ENCODE data around the gene AKAP13.

Gene AKAP13

DNA sequence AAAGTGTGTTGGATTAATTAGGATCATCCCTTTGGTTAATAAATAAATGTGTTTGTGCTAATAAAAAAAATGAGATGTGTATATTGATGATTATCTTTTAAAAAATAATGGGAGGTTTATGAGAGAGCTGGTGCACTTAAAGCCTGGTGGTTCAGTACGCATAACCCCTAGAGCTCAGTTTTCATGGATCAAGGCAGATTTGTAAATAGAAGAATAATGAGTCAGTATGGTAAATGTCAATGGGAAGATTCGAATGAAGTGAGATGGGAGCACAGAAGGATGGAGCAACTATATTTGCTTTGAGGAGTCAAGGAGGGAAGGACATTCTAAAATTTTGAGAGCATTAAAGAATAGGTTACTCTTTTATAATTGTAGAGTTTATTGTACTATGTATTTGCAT is 35.4 kb downstream of the AKAP13 start:
- Histone ChIP-seq H3K9me3 (ENCODE audit: control insufficient read depth, low read length) (no peaks in the 10 kb centered on the region), H3K4me3 (ENCODE audit: low read length) (no peak overlapping the region), H3K36me3 (ENCODE audit: control insufficient read depth, insufficient read depth, low read length, severe bottlenecking) (no peaks in the 10 kb centered on the region), H3K4me1 (ENCODE audit: control insufficient read depth, insufficient read depth, low read length) (peaks cover 35% of the 10 kb centered on the region), H3K9ac (ENCODE audit: low read length) (no peak overlapping the region), H3K27me3 (replicated peaks; ENCODE audit: control insufficient read depth, insufficient read depth, low read length) (no peaks in the 10 kb centered on the region)
- DNase-seq (ENCODE audit: low read depth): peak; percentile 42

DNA sequence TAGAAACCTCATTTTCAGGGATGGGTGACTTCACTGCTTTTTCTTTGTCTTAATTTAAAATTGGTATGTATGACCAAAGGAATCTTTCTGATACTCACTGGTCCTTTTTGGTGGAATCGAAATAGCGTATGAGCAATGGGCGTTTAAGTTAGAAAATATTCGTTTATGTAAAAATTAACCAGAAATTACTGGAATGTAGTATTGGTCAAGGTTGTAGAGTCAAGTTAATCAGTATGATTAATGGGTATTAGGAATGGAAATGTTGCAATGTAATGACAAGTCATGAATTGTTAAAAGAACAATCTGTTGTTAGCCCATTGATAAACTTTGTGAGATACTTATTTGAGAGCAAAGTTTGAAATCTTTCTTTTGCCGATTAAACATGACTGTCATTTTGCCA is 36.9 kb downstream of the AKAP13 start:
- H3K4me3 ChIP-seq (ENCODE audit: low read length): no peak overlapping the region

DNA sequence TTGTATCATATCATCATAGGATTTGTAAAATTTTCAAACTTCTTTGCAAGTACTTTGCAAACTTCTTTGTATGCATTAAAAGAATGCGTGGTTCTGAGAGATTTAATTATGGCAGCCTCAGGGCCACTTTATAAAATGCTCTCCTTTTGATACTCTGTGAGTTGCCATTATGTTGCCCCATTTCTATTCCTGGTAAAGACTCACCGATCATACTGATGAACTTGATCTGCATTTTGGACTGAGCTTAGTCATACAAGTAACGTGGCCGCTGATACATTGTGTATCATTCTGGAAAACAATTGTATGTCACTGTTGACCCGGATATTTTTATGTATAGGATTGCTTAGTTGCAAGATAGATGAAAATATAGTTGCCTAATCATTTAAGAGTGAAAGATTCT is 38.8 kb downstream of the AKAP13 start:
- H3K4me3 ChIP-seq (ENCODE audit: low read length): no peak overlapping the region
- H3K4me1 ChIP-seq (ENCODE audit: control insufficient read depth, insufficient read depth, low read length): peaks cover 21% of the 10 kb centered on the region
- H3K9ac ChIP-seq (ENCODE audit: low read length): no peak overlapping the region
- no peak for DNase-seq (ENCODE audit: low read depth)
- no peaks in the 10 kb centered on the region for H3K36me3 ChIP-seq (ENCODE audit: control insufficient read depth, insufficient read depth, low read length, severe bottlenecking)
- no peaks in the 10 kb centered on the region for H3K27me3 ChIP-seq (replicated peaks; ENCODE audit: control insufficient read depth, insufficient read depth, low read length)
- H3K9me3 ChIP-seq (ENCODE audit: control insufficient read depth, low read length): no peaks in the 10 kb centered on the region

More for the DNA sequence above, 36.9 kb downstream of the AKAP13 start:
- peaks cover 40% of the 10 kb centered on the region for H3K4me1 ChIP-seq (ENCODE audit: control insufficient read depth, insufficient read depth, low read length)
- no peaks in the 10 kb centered on the region for H3K9me3 ChIP-seq (ENCODE audit: control insufficient read depth, low read length)
- DNase-seq (ENCODE audit: low read depth): no peak
- H3K27me3 ChIP-seq (replicated peaks; ENCODE audit: control insufficient read depth, insufficient read depth, low read length): no peaks in the 10 kb centered on the region
- no peak overlapping the region for H3K9ac ChIP-seq (ENCODE audit: low read length)
- no peaks in the 10 kb centered on the region for H3K36me3 ChIP-seq (ENCODE audit: control insufficient read depth, insufficient read depth, low read length, severe bottlenecking)

DNA sequence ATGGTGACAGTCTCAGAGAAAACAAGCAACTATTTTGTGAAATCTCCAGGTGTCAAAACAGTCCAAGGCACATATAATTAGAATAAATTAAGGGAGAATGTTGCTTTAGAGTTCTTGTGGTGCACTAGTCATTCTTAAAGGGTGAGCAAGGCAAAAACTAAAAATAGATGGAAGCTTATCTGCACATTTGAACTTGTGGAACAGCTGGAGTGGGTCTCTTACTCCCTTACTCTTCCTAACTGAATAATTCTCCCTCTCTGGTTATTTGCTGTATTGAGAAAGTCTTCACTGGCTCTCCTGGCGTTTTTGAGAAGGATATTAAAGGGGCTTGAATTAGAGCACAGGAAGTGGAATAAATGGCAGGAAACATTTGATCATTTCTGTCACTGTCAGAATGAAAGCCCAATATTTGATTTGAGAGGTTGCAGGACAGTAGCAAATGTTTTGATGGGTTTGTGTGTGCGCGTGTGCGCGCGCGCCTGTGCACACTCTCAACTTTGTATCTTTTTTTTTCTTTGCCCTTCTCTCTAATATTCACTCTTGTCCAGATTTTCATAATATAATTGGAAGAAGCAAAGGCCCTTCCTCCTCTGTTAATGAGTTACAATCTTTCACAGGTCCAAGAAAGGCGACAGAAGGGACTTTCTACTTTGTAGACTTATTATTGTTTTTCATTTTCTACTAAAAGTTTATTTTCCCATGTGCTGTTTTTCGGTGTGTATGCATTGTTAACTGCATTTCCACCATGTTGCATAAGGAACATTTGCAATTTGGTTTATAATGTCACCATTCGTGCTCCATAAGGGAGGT is 40.9 kb downstream of the AKAP13 start:
- Histone ChIP-seq H3K9ac (ENCODE audit: low read length) (no peak overlapping the region), H3K36me3 (ENCODE audit: control insufficient read depth, insufficient read depth, low read length, severe bottlenecking) (no peaks in the 10 kb centered on the region), H3K4me1 (ENCODE audit: control insufficient read depth, insufficient read depth, low read length) (peaks cover 14% of the 10 kb centered on the region), H3K9me3 (ENCODE audit: control insufficient read depth, low read length) (no peaks in the 10 kb centered on the region), H3K4me3 (ENCODE audit: low read length) (no peak overlapping the region), H3K27me3 (replicated peaks; ENCODE audit: control insufficient read depth, insufficient read depth, low read length) (no peaks in the 10 kb centered on the region)
- DNase-seq (ENCODE audit: low read depth): no peak

DNA sequence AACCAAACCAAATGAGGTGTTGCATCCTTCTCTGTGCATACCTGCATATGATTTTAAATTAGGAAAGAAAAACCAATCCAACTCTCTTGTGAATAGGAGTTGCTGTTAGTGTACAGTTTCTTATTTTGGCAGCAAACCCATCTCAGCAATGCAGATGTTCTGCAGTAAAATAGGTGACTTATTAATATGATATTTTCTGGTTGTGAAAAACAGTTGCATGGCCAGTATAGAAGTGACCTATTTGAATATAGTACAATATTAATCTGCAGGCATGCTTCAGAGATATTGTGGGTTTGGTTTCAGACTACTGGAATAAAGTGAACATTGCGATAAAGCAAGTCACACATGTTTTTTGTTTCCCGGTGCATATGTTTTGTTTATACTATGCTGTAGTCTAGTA is 42.2 kb downstream of the AKAP13 start:
- no peaks in the 10 kb centered on the region for H3K36me3 ChIP-seq (ENCODE audit: control insufficient read depth, insufficient read depth, low read length, severe bottlenecking)
- H3K4me3 ChIP-seq (ENCODE audit: low read length): no peak overlapping the region
- H3K9me3 ChIP-seq (ENCODE audit: control insufficient read depth, low read length): no peaks in the 10 kb centered on the region
- H3K4me1 ChIP-seq (ENCODE audit: control insufficient read depth, insufficient read depth, low read length): peaks cover 12% of the 10 kb centered on the region
- H3K27me3 ChIP-seq (replicated peaks; ENCODE audit: control insufficient read depth, insufficient read depth, low read length): no peaks in the 10 kb centered on the region
- H3K9ac ChIP-seq (ENCODE audit: low read length): no peak overlapping the region
- no peak for DNase-seq (ENCODE audit: low read depth)

DNA sequence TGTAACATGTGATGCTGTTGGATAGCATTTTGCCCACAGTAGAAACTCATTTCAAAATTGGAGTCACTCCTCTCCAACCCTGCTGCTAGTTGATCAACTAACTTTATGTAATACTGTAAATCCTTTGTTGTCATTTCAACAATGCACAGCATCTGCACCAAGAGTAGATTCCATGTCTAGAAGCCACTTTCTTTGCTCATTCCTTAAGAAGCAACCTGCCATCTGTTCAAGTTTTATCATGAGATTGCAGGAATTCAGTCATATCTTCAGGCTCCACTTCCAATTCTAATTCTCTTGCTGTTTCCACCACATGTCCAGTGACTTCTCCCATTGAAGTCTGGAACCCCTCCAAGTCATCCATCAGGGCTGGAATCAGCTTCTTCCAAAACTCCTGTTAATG is 42.9 kb downstream of the AKAP13 start:
- no peak overlapping the region for H3K9ac ChIP-seq (ENCODE audit: low read length)
- H3K4me1 ChIP-seq (ENCODE audit: control insufficient read depth, insufficient read depth, low read length): peaks cover 11% of the 10 kb centered on the region
- H3K4me3 ChIP-seq (ENCODE audit: low read length): no peak overlapping the region
- H3K27me3 ChIP-seq (replicated peaks; ENCODE audit: control insufficient read depth, insufficient read depth, low read length): no peaks in the 10 kb centered on the region
- no peak for DNase-seq (ENCODE audit: low read depth)
- no peaks in the 10 kb centered on the region for H3K9me3 ChIP-seq (ENCODE audit: control insufficient read depth, low read length)
- no peaks in the 10 kb centered on the region for H3K36me3 ChIP-seq (ENCODE audit: control insufficient read depth, insufficient read depth, low read length, severe bottlenecking)

DNA sequence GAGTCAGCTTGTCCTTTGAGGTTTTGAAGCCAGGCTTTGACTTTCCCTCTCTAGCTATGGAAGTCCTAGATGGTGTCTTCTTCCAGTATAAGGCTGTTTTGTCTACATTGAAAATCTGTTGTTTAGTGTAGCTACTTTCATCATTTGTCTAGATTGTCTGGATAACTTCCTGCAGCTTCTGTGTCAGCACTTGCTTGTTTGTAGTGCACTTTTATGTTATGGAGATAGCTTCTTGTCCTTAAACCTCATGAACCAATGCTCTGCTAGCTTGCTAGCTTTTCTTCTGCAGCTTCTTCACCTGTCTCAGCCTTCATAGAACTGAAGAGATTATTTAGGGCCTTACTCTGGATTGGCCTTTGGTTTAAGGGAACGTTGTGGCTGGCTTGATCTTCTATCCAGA is 43.8 kb downstream of the AKAP13 start:
- no peak for DNase-seq (ENCODE audit: low read depth)
- H3K9ac ChIP-seq (ENCODE audit: low read length): no peak overlapping the region

DNA sequence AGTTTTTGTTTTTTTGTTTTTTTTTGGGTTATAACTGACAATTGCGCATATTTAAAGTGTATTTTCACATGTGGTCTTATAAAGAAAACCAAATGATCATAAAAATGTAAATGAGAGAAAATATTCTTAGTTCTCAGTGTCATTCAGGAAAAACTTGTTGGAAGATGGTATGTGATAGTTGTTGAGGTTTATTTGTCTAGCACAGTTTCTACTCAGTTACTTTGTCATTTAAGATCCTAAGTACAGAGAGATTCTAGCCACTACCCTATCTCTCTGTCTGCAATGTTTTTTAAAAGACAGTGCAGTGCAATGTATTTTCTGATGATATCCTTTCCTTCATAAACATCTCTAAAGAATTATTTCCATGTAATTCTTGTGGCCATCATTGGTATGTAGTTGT is 46.1 kb downstream of the AKAP13 start:
- no peaks in the 10 kb centered on the region for H3K36me3 ChIP-seq (ENCODE audit: control insufficient read depth, insufficient read depth, low read length, severe bottlenecking)
- H3K4me1 ChIP-seq (ENCODE audit: control insufficient read depth, insufficient read depth, low read length): peaks cover 5% of the 10 kb centered on the region
- H3K27me3 ChIP-seq (replicated peaks; ENCODE audit: control insufficient read depth, insufficient read depth, low read length): no peaks in the 10 kb centered on the region
- no peaks in the 10 kb centered on the region for H3K9me3 ChIP-seq (ENCODE audit: control insufficient read depth, low read length)
- DNase-seq (ENCODE audit: low read depth): no peak
- no peak overlapping the region for H3K9ac ChIP-seq (ENCODE audit: low read length)
- no peak overlapping the region for H3K4me3 ChIP-seq (ENCODE audit: low read length)

More for the DNA sequence above, 43.8 kb downstream of the AKAP13 start:
- Histone ChIP-seq H3K27me3 (replicated peaks; ENCODE audit: control insufficient read depth, insufficient read depth, low read length) (no peaks in the 10 kb centered on the region), H3K36me3 (ENCODE audit: control insufficient read depth, insufficient read depth, low read length, severe bottlenecking) (no peaks in the 10 kb centered on the region), H3K9me3 (ENCODE audit: control insufficient read depth, low read length) (no peaks in the 10 kb centered on the region), H3K4me1 (ENCODE audit: control insufficient read depth, insufficient read depth, low read length) (peaks cover 11% of the 10 kb centered on the region), H3K4me3 (ENCODE audit: low read length) (no peak overlapping the region)

DNA sequence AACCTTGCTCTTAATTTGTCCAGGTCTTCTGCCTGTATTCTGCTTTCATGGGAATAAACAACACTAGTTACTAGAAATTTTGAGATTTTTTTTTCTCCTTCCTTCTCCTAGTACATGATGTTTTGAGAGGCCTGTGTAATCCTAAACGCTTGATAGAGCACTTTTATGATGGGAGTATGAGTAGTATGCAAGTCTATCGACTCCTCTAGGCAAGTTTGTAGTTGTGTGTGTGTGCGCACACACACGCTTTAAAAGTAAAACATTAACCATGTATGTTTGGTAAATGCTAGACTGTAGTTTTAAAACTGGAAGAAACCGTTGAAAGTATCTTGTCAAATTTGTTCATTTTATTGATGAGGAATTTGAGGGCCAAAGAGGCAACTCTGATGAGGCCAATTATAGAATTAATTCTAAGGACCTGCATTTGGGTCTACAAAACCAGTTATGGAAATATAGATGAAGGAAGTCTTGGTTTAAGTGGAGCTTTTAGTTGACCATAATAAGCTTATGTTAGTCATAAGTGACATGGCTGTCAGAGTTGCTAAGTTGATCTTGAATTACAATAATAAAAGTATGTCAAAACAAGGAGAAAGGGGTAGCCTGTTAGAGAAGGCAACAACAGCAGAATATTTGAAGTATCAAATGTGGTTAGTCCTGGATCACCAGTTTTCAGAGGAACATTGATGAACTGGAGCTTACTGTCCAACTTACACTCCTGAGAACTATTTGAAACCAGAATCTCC is 47.1 kb downstream of the AKAP13 start:
- Histone ChIP-seq H3K36me3 (ENCODE audit: control insufficient read depth, insufficient read depth, low read length, severe bottlenecking) (no peaks in the 10 kb centered on the region), H3K4me1 (ENCODE audit: control insufficient read depth, insufficient read depth, low read length) (no peaks in the 10 kb centered on the region), H3K27me3 (replicated peaks; ENCODE audit: control insufficient read depth, insufficient read depth, low read length) (no peaks in the 10 kb centered on the region), H3K9ac (ENCODE audit: low read length) (no peak overlapping the region), H3K4me3 (ENCODE audit: low read length) (no peak overlapping the region), H3K9me3 (ENCODE audit: control insufficient read depth, low read length) (no peaks in the 10 kb centered on the region)
- DNase-seq (ENCODE audit: low read depth): no peak

DNA sequence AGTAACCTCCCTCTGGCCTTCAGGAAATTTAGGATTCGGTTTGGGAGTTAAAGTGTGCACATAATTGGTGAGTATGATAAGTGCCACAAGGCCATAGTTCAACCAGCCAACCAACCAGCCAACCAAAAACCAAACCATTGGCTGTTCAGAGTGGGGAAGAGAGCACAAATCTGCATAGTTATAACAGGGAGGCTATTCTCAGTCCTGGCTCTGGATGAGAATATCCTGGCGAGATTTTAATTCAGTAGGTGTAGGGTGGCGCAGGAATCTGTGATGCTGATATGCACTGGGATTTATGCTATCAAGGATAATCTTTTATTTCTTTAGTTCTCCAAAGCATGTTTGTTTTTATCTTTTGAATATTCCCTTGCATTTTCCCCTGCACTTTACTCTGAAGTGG is 49.1 kb downstream of the AKAP13 start:
- no peaks in the 10 kb centered on the region for H3K36me3 ChIP-seq (ENCODE audit: control insufficient read depth, insufficient read depth, low read length, severe bottlenecking)
- no peaks in the 10 kb centered on the region for H3K27me3 ChIP-seq (replicated peaks; ENCODE audit: control insufficient read depth, insufficient read depth, low read length)
- H3K4me3 ChIP-seq (ENCODE audit: low read length): no peak overlapping the region
- DNase-seq (ENCODE audit: low read depth): no peak
- no peak overlapping the region for H3K9ac ChIP-seq (ENCODE audit: low read length)
- H3K4me1 ChIP-seq (ENCODE audit: control insufficient read depth, insufficient read depth, low read length): no peaks in the 10 kb centered on the region
- H3K9me3 ChIP-seq (ENCODE audit: control insufficient read depth, low read length): no peaks in the 10 kb centered on the region

DNA sequence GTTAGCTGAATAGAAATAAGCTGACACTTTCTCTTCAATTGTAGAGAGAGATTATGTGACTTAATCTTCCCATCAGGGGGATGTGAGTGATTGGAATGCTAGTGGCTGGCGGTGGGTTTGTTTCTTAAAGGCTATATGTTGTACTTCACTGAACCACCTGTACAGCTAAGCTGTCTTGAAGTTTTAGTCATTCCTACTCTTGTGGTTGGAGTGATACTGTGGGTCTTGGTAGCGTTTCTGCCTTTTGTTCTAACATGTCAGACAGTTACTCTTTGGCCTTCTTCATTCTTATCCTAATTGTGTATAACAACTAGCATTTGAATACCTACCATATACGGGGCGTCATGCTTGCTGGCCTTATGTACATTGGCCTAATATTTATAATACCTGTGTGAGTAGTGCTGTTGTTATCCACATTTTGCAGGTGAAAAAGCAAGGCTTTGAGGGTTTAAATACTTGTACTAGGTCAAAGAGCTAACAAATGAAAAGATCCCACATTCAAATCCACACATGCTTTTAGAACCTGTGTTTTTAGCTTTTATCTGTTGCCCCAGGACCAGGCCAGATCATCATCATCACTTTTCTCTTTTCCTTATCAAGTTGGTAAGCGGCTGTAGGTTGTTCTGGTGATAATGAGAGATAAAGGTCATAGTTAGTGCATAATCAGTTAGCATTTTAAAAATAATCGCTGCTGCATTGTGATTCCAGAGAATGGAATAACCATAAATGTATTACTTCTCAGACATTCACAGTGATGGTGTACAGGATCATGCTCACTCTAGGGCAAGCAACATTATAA is 50.2 kb downstream of the AKAP13 start:
- Histone ChIP-seq H3K9ac (ENCODE audit: low read length) (no peak overlapping the region), H3K9me3 (ENCODE audit: control insufficient read depth, low read length) (no peaks in the 10 kb centered on the region), H3K36me3 (ENCODE audit: control insufficient read depth, insufficient read depth, low read length, severe bottlenecking) (no peaks in the 10 kb centered on the region), H3K4me3 (ENCODE audit: low read length) (no peak overlapping the region), H3K27me3 (replicated peaks; ENCODE audit: control insufficient read depth, insufficient read depth, low read length) (no peaks in the 10 kb centered on the region), H3K4me1 (ENCODE audit: control insufficient read depth, insufficient read depth, low read length) (no peaks in the 10 kb centered on the region)
- DNase-seq (ENCODE audit: low read depth): no peak
